DND-41 (cell line): ENCODE data around the gene TMEM223.

Experiments
- CTCF ChIP-seq: IDR thresholded peaks from 2 replicates; pipeline ENCODE4 v1.5.1; 2012; ENCODE audit warnings: borderline replicate concordance, low read length, moderate library complexity, mild to moderate bottlenecking; ENCODE audit not compliant: poor library complexity, severe bottlenecking; ENCODE audit errors: extremely low read depth
- EZH2 ChIP-seq: IDR thresholded peaks from 3 replicates; pipeline ENCODE4 v1.6.1; 2012; ENCODE audit warnings: borderline replicate concordance, low read depth, mild to moderate bottlenecking, moderate library complexity, low read length, inconsistent platforms; ENCODE audit not compliant: severe bottlenecking

DNA sequence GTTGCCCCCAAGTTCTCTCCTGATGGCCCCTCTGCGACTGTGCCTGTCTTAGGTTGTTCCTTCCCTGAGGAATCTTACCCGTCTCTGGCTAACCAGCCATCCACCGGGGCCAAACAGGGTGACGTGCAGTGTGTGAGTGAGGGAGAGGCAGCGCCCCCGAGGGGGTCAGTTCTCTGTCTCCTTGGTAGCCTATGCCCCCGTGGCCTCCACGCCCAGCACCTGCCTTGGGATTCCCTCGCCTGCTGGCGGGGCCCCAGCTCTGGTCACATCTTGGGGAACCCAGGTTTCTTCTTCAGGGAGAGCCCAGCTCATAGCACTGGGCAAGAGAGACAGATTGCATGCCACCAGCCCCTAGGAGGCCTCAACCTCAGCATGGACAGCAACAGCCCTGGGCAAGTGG, 7.7 kb upstream of the TMEM223 start:
- TF ChIP-seq CTCF (no peak), EZH2 (no peak)
